ENCODE results near the gene MYOD1. TPM values are rescaled to one million over a fixed set of nuclear protein-coding genes. Genes with fewer than 3 reads are reported as not detected.

MYOD1 gene
- total RNA-seq, 4 donors from 2014 or later = not detected

DNA sequence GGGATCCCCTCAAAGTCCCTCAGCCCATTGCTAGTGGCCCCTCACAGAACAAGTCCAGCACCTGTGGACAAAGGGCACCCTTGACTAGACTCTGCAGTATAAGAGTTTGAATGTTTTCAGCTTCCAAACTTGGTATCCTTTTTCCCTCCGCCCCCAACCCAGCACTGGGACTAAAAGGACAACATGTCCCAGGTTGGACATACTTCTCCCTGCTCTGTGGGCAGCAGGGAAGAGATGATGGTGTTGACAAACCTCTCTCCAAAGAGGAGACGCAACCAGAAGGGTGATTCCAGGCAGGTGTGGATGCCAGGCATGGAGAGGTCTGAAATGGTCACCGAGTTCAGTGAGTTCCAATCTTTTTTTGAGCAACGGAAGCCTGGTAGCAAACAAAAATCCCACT, 4.5 kb upstream of the MYOD1 start:
- no peak for TF ChIP-seq POLR2AphosphoS5 (IDR thresholded peaks at IDR 0.05)
- TF ChIP-seq EP300 (IDR thresholded peaks at IDR 0.05) = no peak
- no peak for TF ChIP-seq POLR2A (IDR thresholded peaks at IDR 0.05)
- TF ChIP-seq, protein P1, sequence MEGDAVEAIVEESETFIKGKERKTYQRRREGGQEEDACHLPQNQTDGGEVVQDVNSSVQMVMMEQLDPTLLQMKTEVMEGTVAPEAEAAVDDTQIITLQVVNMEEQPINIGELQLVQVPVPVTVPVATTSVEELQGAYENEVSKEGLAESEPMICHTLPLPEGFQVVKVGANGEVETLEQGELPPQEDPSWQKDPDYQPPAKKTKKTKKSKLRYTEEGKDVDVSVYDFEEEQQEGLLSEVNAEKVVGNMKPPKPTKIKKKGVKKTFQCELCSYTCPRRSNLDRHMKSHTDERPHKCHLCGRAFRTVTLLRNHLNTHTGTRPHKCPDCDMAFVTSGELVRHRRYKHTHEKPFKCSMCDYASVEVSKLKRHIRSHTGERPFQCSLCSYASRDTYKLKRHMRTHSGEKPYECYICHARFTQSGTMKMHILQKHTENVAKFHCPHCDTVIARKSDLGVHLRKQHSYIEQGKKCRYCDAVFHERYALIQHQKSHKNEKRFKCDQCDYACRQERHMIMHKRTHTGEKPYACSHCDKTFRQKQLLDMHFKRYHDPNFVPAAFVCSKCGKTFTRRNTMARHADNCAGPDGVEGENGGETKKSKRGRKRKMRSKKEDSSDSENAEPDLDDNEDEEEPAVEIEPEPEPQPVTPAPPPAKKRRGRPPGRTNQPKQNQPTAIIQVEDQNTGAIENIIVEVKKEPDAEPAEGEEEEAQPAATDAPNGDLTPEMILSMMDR (IDR thresholded peaks at IDR 0.05) = no peak
- 70% methylated on average over 2 of the region's 4 CpGs; no CpG with 5 or more reads in 1 of the 2 donors for WGBS, 2 donors (ENCODE audit: low coverage in 1 of 2)
- Histone ChIP-seq H3K27ac (no peak overlapping the region), H3K27me3 (peaks cover 93% of the 10 kb centered on the region), H3K36me3 (no peaks in the 10 kb centered on the region), H3K4me1 (peaks cover 0 to 12% (median 0%) of the 10 kb centered on the region in 3 donors), H3K9me3 (no peaks in the 10 kb centered on the region), H3K4me3 (no peak overlapping the region)
- no peak for ATAC-seq

- WGBS, 2 donors (ENCODE audit: low coverage in 1 of 2) = 72 to 75% methylated on average over 2 of the region's 2 CpGs
- Histone ChIP-seq H3K27me3 (peaks cover 97% of the 10 kb centered on the region), H3K9me3 (no peaks in the 10 kb centered on the region), H3K4me1 (peaks cover 0 to 31% (median 7%) of the 10 kb centered on the region in 3 donors), H3K4me3 (no peak overlapping the region), H3K36me3 (no peaks in the 10 kb centered on the region), H3K27ac (no peak overlapping the region)
- no peak for ATAC-seq
- TF ChIP-seq POLR2A (IDR thresholded peaks at IDR 0.05) = no peak
- TF ChIP-seq, protein P1 (IDR thresholded peaks at IDR 0.05) = no peak
Observed at GRCh38 chr11:17716807-17717206, 2.6 kb upstream of the MYOD1 start.

- no peak overlapping the region for H3K27ac ChIP-seq
- H3K36me3 ChIP-seq = no peaks in the 10 kb centered on the region
- H3K27me3 ChIP-seq = peaks cover 97% of the 10 kb centered on the region
- H3K4me1 ChIP-seq = peaks cover 0 to 35% (median 9%) of the 10 kb centered on the region in 3 donors
- H3K4me3 ChIP-seq = no peak overlapping the region
- no peak for ATAC-seq
- 25 to 100% methylated on average over 1 of the region's 7 CpGs for WGBS, 2 donors (ENCODE audit: low coverage in 1 of 2)
- H3K9me3 ChIP-seq = no peaks in the 10 kb centered on the region
- TF ChIP-seq EP300 (IDR thresholded peaks at IDR 0.05) = no peak
- TF ChIP-seq POLR2AphosphoS5 (IDR thresholded peaks at IDR 0.05) = no peak
- no peak for TF ChIP-seq POLR2A (IDR thresholded peaks at IDR 0.05)
- TF ChIP-seq, protein P1 (IDR thresholded peaks at IDR 0.05) = no peak
Observed at GRCh38 chr11:17718015-17718414, 1.4 kb upstream of the MYOD1 start.

DNA sequence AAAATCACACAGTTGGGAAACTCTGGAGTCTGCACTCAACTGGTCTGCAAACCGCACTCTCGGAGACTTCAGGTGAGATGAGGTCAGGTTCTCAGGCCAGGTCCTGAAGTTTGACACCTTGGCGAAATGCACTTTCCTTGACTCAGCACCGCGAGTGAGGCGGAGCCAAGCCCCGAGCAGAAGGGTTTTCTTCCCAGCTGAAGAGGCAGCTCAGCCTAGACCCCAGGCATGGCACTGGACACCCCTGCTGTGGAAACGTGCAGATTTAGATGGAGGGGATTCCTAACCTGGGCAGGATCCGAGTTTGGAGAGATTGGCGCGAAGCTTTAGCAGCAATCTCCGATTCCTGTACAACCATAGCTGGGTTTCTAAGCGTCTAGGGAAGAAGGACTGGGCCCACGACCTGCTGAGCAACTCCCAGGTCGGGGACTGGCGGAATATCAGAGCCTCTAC, 835 bp upstream of the MYOD1 start:
- H3K27me3 ChIP-seq = peaks cover 97% of the 10 kb centered on the region
- H3K4me3 ChIP-seq = no peak overlapping the region
- 13 to 15% methylated on average over 2 of the region's 16 CpGs for WGBS, 2 donors (ENCODE audit: low coverage in 1 of 2)
- no peaks in the 10 kb centered on the region for H3K9me3 ChIP-seq
- H3K36me3 ChIP-seq = no peaks in the 10 kb centered on the region
- no peak for TF ChIP-seq POLR2A (IDR thresholded peaks at IDR 0.05)
- no peak for TF ChIP-seq EP300 (IDR thresholded peaks at IDR 0.05)
- TF ChIP-seq, protein P1 (IDR thresholded peaks at IDR 0.05) = no peak
- no peak for TF ChIP-seq POLR2AphosphoS5 (IDR thresholded peaks at IDR 0.05)
- no peak for ATAC-seq
- H3K4me1 ChIP-seq = peaks cover 0 to 35% (median 9%) of the 10 kb centered on the region in 3 donors
- no peak overlapping the region for H3K27ac ChIP-seq

- Histone ChIP-seq H3K4me1 (peaks cover 0 to 35% (median 9%) of the 10 kb centered on the region in 3 donors), H3K36me3 (no peaks in the 10 kb centered on the region), H3K27ac (no peak overlapping the region), H3K9me3 (no peaks in the 10 kb centered on the region), H3K27me3 (peaks cover 97% of the 10 kb centered on the region), H3K4me3 (no peak overlapping the region)
- ATAC-seq = no peak
- TF ChIP-seq POLR2A (IDR thresholded peaks at IDR 0.05) = no peak
- TF ChIP-seq EP300 (IDR thresholded peaks at IDR 0.05) = no peak
- TF ChIP-seq, protein P1 (IDR thresholded peaks at IDR 0.05) = peak in 1 of 4 experiments; percentile 19
- TF ChIP-seq POLR2AphosphoS5 (IDR thresholded peaks at IDR 0.05) = no peak
- no CpG with 5 or more reads among the region's 85 CpGs for WGBS, 2 donors (ENCODE audit: low coverage in 1 of 2)
Observed at GRCh38 chr11:17719938-17720795, 796 bp downstream of the MYOD1 start.

All from gastroesophageal sphincter (tissue), 4 donors.